ENCODE measurements around the gene GTF2B.
"Not testable (repeated sequence)": the region's sequence is repeated elsewhere in the genome, so short reads cannot be mapped to it uniquely, and the experiment has no call there.

The GTF2B gene

GRCh38 chr1:88883156-88883555 is 8.2 kb downstream of the GTF2B start:
- H3K27ac ChIP-seq: no peak overlapping the region
- TF ChIP-seq CTCF (IDR thresholded peaks at IDR 0.05): no peak
- H3K4me3 ChIP-seq: no peak overlapping the region
- no peak for DNase-seq (ENCODE audit: low spot score)

GRCh38 chr1:88880717-88881116 is 10.7 kb downstream of the GTF2B start:
- not testable (repeated sequence) for H3K27ac ChIP-seq; H3K4me3 ChIP-seq; DNase-seq (ENCODE audit: low spot score)

- Histone ChIP-seq H3K27ac (no peak overlapping the region), H3K4me3 (no peak overlapping the region)
- TF ChIP-seq CTCF (IDR thresholded peaks at IDR 0.05): no peak
- no peak for DNase-seq (ENCODE audit: low spot score)
Observed at GRCh38 chr1:88878731-88879130, 12.6 kb downstream of the GTF2B start.

- no peak for TF ChIP-seq CTCF (IDR thresholded peaks at IDR 0.05)
- no peak overlapping the region for H3K4me3 ChIP-seq
- no peak overlapping the region for H3K27ac ChIP-seq
- DNase-seq (ENCODE audit: low spot score): no peak
Observed at GRCh38 chr1:88877911-88878310, 13.5 kb downstream of the GTF2B start.

- Histone ChIP-seq H3K27ac (no peak overlapping the region), H3K4me3 (no peak overlapping the region)
- TF ChIP-seq CTCF (IDR thresholded peaks at IDR 0.05): no peak
- DNase-seq (ENCODE audit: low spot score): no peak
Observed at GRCh38 chr1:88877382-88877825, 14.0 kb downstream of the GTF2B start.

GRCh38 chr1:88876573-88877365 is 14.6 kb downstream of the GTF2B start:
- Histone ChIP-seq H3K27ac (no peak overlapping the region), H3K4me3 (no peak overlapping the region)
- no peak for DNase-seq (ENCODE audit: low spot score)
- TF ChIP-seq CTCF (IDR thresholded peaks at IDR 0.05): no peak

- Histone ChIP-seq H3K4me3 (no peak overlapping the region), H3K27ac (no peak overlapping the region)
- no peak for TF ChIP-seq CTCF (IDR thresholded peaks at IDR 0.05)
- DNase-seq (ENCODE audit: low spot score): no peak
Observed at GRCh38 chr1:88875595-88875994, 15.8 kb downstream of the GTF2B start.
